MM.1S (cell line): ENCODE results near the gene IL5.
A peak's percentile ranks its signal among the peaks of the same experiment; 100 is the strongest.

Source experiments
- DNase-seq: peaks from one replicate; pipeline ENCODE4 v3.0.0-alpha.2; 2015
- H2AFZ ChIP-seq: fragments of 300-600 bp; sonication (generic); 2 replicates; pipeline ENCODE4 v1.6.0; 2016; ENCODE audit warnings: antibody characterized with exemption, low read length
- H3F3A ChIP-seq: fragments of 300-600 bp; sonication (generic); 2 replicates; pipeline ENCODE4 v1.6.1; 2016; ENCODE audit warnings: mild to moderate bottlenecking, antibody characterized with exemption, low read length, moderate library complexity, mixed read lengths; ENCODE audit not compliant: insufficient read depth
- H3K27ac ChIP-seq: fragments of 300-600 bp; sonication (generic); 2 replicates; pipeline ENCODE4 v1.5.1; 2016; ENCODE audit warnings: mild to moderate bottlenecking, low read length
- H3K27me3 ChIP-seq: fragments of 300-600 bp; sonication (generic); replicated peaks from 2 replicates; pipeline ENCODE4 v1.6.0; 2016; ENCODE audit warnings: low read length; ENCODE audit not compliant: insufficient read depth
- H3K36me3 ChIP-seq: fragments of 300-600 bp; sonication (generic); replicated peaks from 2 replicates; pipeline ENCODE4 v1.6.1; 2016; ENCODE audit warnings: mild to moderate bottlenecking, low read length, mixed read lengths; ENCODE audit not compliant: insufficient read depth
- H3K4me1 ChIP-seq: fragments of 300-600 bp; sonication (generic); 2 replicates; pipeline ENCODE4 v1.6.1; 2016; ENCODE audit warnings: low read length, mixed read lengths
- H3K4me2 ChIP-seq: fragments of 300-600 bp; sonication (generic); 2 replicates; pipeline ENCODE4 v1.6.0; 2016; ENCODE audit warnings: low read depth, low read length
- H3K4me3 ChIP-seq: fragments of 300-600 bp; sonication (generic); 2 replicates; pipeline ENCODE4 v1.5.1; 2016; ENCODE audit warnings: low read length, mixed read lengths
- H3K79me2 ChIP-seq: fragments of 300-600 bp; sonication (generic); 2 replicates; pipeline ENCODE4 v1.6.1; 2016; ENCODE audit warnings: mixed run types, low read length, mixed read lengths
- H3K9ac ChIP-seq: fragments of 300-600 bp; sonication (generic); 2 replicates; pipeline ENCODE4 v1.6.1; 2016; ENCODE audit warnings: low read length, mixed read lengths
- H3K9me2 ChIP-seq: fragments of 300-600 bp; sonication (generic); replicated peaks from 2 replicates; pipeline ENCODE4 v1.6.1; 2016; ENCODE audit warnings: mild to moderate bottlenecking, low read length, mixed read lengths; ENCODE audit not compliant: insufficient read depth
- H3K9me3 ChIP-seq: fragments of 300-600 bp; sonication (generic); replicated peaks from 2 replicates; pipeline ENCODE4 v1.6.1; 2016; ENCODE audit warnings: mild to moderate bottlenecking, low read length, mixed read lengths; ENCODE audit not compliant: insufficient read depth
- H4K20me1 ChIP-seq: fragments of 300-600 bp; sonication (generic); 2 replicates; pipeline ENCODE4 v1.6.1; 2016; ENCODE audit warnings: mild to moderate bottlenecking, low read length, moderate library complexity, mixed read lengths; ENCODE audit not compliant: insufficient read depth
- EZH2 ChIP-seq: fragments of 300-600 bp; sonication (generic); optimal IDR thresholded peaks from 2 replicates; pipeline ENCODE3; 2017; ENCODE audit warnings: low read depth, mild to moderate bottlenecking, antibody characterized with exemption, low read length, mixed read lengths
- EZH2phosphoT487 ChIP-seq: fragments of 300-600 bp; sonication (generic); IDR thresholded peaks from 2 replicates; pipeline ENCODE4 v1.6.1; 2018; ENCODE audit warnings: antibody characterized with exemption, low read length
- TF ChIP-seq, protein P1 (sequence below): fragments of 300-600 bp; sonication (generic); IDR thresholded peaks from 2 replicates; pipeline ENCODE4 v1.5.1; 2016; ENCODE audit warnings: antibody characterized with exemption, low read length, mixed read lengths

IL5 gene

DNA sequence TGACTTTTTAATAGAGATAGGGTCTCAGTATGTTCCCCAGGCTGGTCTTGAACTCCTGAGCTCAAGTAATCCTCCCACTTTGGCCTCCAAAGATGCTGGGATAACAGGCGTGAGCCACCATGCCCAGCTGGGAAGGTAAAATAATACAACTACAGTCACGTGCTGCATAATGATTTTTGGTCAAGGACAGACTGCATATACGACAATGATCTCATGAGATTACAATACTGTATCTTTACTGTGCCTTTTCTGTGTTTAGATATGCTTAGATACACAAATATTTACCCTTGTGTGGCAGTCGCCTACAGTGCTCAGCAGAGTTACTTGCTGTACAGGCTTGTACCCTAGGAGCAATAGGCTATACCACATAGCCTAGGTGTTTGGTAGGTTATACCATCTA is 38.6 kb downstream of the IL5 start:
- peaks cover 17% of the 10 kb centered on the region for H3F3A ChIP-seq
- H4K20me1 ChIP-seq: no peaks in the 10 kb centered on the region
- H3K9ac ChIP-seq: no peak overlapping the region
- no peaks in the 10 kb centered on the region for H3K9me3 ChIP-seq
- no peaks in the 10 kb centered on the region for H3K9me2 ChIP-seq
- H3K27ac ChIP-seq: no peak overlapping the region
- H3K79me2 ChIP-seq: peaks cover 6% of the 10 kb centered on the region; the same call in 1 of the 2 replicates
- H3K4me3 ChIP-seq: no peak overlapping the region
- no peaks in the 10 kb centered on the region for H3K36me3 ChIP-seq
- DNase-seq: no peak
- TF ChIP-seq, protein P1, sequence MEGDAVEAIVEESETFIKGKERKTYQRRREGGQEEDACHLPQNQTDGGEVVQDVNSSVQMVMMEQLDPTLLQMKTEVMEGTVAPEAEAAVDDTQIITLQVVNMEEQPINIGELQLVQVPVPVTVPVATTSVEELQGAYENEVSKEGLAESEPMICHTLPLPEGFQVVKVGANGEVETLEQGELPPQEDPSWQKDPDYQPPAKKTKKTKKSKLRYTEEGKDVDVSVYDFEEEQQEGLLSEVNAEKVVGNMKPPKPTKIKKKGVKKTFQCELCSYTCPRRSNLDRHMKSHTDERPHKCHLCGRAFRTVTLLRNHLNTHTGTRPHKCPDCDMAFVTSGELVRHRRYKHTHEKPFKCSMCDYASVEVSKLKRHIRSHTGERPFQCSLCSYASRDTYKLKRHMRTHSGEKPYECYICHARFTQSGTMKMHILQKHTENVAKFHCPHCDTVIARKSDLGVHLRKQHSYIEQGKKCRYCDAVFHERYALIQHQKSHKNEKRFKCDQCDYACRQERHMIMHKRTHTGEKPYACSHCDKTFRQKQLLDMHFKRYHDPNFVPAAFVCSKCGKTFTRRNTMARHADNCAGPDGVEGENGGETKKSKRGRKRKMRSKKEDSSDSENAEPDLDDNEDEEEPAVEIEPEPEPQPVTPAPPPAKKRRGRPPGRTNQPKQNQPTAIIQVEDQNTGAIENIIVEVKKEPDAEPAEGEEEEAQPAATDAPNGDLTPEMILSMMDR: no peak
- TF ChIP-seq EZH2 (no peak), EZH2phosphoT487 (no peak)
- no peak overlapping the region for H3K4me2 ChIP-seq
- no peak overlapping the region for H2AFZ ChIP-seq
- H3K27me3 ChIP-seq: no peaks in the 10 kb centered on the region
- H3K4me1 ChIP-seq: peaks cover 49% of the 10 kb centered on the region

DNA sequence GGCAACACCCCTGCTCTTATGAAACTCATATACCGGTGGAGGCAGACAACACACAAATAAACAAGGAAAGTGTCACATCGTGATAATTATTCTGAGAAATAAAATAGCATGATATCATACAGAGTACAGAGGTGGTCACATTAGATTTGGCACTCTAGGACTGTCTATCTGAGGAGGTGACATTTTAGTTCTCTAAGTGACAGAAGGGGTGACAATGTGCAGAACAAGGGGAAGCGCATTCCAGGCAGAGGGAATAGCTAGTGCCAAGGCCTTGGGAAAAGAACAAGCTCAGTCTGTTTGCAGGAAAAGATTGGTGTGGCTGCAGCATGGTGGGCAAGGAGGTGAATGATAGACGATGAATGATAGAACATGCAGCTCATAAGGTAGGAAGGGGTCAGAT is 40.1 kb downstream of the IL5 start:
- Histone ChIP-seq H3K4me2 (no peak overlapping the region), H3K36me3 (no peaks in the 10 kb centered on the region), H4K20me1 (no peaks in the 10 kb centered on the region), H3K79me2 (peaks cover 11% of the 10 kb centered on the region; the same call in 1 of the 2 replicates), H3K27me3 (no peaks in the 10 kb centered on the region), H2AFZ (no peak overlapping the region), H3K4me3 (no peak overlapping the region), H3F3A (peaks cover 32% of the 10 kb centered on the region), H3K9me3 (no peaks in the 10 kb centered on the region), H3K9ac (no peak overlapping the region), H3K9me2 (no peaks in the 10 kb centered on the region), H3K4me1 (peaks cover 56% of the 10 kb centered on the region), H3K27ac (no peak overlapping the region)
- TF ChIP-seq, protein P1: no peak
- TF ChIP-seq EZH2phosphoT487: no peak
- no peak for TF ChIP-seq EZH2
- no peak for DNase-seq

DNA sequence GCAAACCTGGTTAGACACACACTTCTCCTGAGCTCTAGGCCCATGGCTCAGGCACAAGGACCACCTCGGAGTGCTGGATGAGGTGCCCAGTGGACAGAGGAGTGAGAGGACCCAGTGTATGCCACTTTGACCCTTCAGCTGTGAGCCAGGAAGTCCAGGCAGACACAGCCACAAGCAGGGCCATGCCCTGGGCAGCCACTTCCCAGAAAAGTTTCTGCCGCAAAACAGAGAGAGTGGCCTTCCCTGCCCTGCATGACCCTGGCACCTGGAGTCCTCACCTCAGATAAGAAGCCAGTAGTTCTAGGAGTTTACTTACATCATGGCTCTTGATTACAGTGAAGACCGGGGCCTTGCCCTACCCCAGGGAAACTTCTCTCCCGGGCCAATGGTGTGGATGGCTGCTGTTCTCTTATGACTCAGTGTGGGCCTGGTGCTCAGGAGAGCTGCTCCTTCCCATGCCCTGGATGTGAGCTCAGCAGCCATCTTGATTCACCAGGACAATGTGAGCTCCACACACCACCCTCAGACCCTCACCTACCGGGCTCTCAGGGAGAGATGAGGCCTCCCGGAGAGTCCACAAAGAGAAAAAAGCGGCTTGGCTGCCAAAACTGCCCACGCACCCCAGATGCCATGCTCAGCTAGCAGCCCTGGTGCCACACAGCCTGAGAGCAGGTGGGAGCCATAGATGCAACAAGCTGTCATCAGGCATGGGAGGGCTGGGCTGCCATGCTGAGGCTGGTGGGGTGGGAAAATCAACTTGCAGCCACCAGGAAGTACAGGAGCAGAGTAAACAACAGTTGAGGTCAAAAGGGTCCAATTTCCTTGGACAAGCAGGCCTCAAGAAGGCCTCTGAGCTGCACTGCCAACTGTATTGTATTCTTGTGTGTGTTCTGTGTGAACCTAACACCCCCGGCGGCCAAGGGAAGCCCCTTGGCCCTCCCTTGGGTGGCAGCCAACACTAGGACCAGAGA is 41.1 kb downstream of the IL5 start:
- H2AFZ ChIP-seq: no peak overlapping the region
- H3K36me3 ChIP-seq: no peaks in the 10 kb centered on the region
- peak overlapping the region; percentile 17; the same call in 1 of the 2 replicates for H3K9ac ChIP-seq
- H3K27ac ChIP-seq: no peak overlapping the region
- H4K20me1 ChIP-seq: no peaks in the 10 kb centered on the region
- no peak for DNase-seq
- H3K4me1 ChIP-seq: peaks cover 62% of the 10 kb centered on the region
- H3K4me3 ChIP-seq: no peak overlapping the region
- H3K79me2 ChIP-seq: peaks cover 11% of the 10 kb centered on the region; the same call in 1 of the 2 replicates
- no peak overlapping the region for H3K4me2 ChIP-seq
- peaks cover 42% of the 10 kb centered on the region for H3F3A ChIP-seq
- H3K9me2 ChIP-seq: no peaks in the 10 kb centered on the region
- H3K9me3 ChIP-seq: no peaks in the 10 kb centered on the region
- H3K27me3 ChIP-seq: no peaks in the 10 kb centered on the region
- TF ChIP-seq EZH2 (no peak), EZH2phosphoT487 (no peak)
- TF ChIP-seq, protein P1: no peak
